Measurements from ENCODE around the gene COL18A1. TPM values are rescaled to one million over a fixed set of nuclear protein-coding genes. Genes with fewer than 3 reads are reported as not detected.
A peak's percentile ranks its signal among the peaks of the same experiment; 100 is the strongest.

Gene COL18A1
- total and polyA plus RNA-seq, 9 of the 15 experiments (the other 6 are each of a cell fraction or from before 2014, with no cell fraction given), result 0.14 to 16.4 (median 2.0) TPM

- TF ChIP-seq ZNF592 (IDR thresholded peaks at IDR 0.05) (no peak), CHD1 (IDR thresholded peaks at IDR 0.05; ENCODE audit: low read length) (no peak), BCL6 (CRISPR knock-in tag; IDR thresholded peaks at IDR 0.05) (no peak), KAT7 (CRISPR knock-in tag; IDR thresholded peaks at IDR 0.05; ENCODE audit: borderline replicate concordance) (0 out of 2 replicates have a peak, but pooled peaks have one; percentile 43), MAZ (CRISPR knock-in tag; conservative IDR thresholded peaks at IDR 0.05 in 1 of 2, IDR thresholded peaks at IDR 0.05 in 1 of 2) (no peak), CCAR2 (IDR thresholded peaks at IDR 0.05; ENCODE audit: low read depth, low read length) (no peak), PHF8 (IDR thresholded peaks at IDR 0.05; ENCODE audit: borderline replicate concordance, low read length) (no peak)
Observed at GRCh38 chr21:45508607-45509565, 103.9 kb downstream of the COL18A1 start (continued).
